Stimulated activated naive CD4-positive, alpha-beta T cell treated with Interleukin-2 at 50 U/mL for 16 hours (primary cell): ENCODE results near the gene LUM.
"Not testable (repeated sequence)": the region's sequence is repeated elsewhere in the genome, so short reads cannot be mapped to it uniquely, and the experiment has no call there.

ENCODE experiments used
- DNase-seq: peaks from one replicate; lab custom pipeline; 2025; lab: John Stamatoyannopoulos, UW

LUM gene

DNA sequence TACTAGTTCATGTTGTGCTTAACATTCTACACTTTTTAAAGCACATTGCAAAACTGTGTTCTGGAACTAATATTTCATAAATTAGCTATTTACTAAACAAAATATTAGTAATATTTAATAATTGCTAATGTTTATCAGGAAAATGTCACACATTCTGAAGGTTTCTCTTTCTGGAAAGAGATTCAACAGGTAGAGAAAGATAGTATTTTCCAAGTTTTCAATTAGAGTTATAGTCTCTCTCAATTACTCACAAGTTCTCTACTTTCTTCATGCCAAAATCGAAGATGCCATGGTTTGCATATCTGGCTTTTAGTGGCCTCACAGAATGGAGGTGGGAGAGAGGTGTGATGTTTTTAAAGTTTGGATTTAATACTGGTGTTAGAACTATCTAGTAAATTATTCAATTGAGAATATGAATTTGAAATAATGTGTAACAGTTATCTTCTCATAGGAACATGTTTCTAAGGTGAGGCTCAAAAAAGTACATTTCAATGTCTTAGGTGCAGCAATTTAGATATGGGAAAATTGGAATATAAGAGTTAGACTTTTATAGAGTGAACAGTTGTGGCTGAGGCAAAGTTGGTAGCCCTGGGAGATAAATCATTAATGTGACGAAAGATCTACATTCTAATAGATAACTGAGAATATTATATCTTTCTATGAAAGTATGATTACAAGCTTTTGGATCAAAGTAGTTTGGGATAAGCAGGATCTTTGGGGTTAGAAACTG lies 1.5 kb downstream of the LUM start:
- DNase-seq = no peak

DNA sequence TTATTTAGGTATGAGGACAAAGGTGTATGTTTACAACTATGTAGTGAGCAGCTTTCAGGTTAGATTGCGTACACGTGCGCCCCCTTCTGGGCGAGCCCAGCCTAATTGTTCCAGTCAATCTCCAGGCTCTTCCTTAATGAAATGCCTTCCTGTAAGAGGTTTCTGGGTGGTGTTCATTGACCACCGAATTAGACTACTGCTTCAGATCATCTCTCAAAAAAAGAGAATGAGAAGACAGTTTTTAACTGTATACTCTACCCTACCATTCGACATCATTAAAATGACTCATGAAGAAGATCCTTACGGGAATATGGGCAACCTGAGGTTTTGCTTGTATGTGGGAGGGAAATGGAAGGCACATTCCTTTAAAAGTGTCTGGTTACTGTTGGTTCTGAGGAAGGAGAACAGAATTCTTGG lies 2.1 kb downstream of the LUM start:
- DNase-seq = no peak

DNA sequence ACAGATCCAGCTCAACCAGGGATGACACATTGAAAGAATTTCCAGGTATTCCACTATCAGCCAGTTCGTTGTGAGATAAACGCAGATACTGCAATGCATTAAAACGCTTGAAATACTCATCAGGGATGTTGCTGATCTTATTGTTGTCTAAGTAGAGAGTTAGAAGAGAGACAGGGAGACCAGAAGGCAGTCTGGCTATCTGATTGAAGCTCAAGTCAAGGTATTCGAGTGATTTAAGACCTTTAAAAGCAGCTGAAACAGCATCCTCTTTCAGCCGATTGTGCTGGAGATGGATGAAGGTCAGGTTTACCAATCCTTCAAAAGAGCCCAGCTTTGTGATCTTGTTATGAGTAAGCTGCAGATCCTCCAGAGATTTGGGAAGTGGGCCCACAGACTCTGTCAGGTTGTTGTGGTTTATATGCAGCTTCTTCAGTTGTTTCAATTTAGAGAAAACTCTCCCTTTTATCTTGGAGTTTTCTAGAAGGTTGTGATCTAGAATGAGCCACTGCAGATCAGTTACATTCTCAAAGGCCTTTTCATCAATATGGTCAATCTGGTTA lies 3.0 kb downstream of the LUM start:
- no peak for DNase-seq

DNA sequence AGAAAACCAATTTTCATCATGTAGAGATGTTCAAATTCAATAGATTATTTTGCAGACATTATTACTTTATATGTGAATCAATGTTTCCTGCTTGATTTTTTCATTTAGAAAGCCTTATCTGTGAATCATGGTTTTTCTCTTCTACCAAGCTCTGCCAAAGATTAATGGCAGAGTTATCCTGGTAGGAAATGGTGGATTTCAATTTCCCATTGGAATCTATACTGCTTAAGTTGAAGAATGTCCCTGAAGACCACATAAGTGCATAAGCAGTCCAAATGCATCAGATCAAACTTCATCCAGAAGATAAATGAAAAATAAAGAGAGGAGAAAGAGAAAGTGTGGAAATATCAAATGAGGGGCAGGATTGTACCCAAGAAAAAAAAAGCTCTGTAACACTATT lies 5.0 kb downstream of the LUM start:
- no peak for DNase-seq

DNA sequence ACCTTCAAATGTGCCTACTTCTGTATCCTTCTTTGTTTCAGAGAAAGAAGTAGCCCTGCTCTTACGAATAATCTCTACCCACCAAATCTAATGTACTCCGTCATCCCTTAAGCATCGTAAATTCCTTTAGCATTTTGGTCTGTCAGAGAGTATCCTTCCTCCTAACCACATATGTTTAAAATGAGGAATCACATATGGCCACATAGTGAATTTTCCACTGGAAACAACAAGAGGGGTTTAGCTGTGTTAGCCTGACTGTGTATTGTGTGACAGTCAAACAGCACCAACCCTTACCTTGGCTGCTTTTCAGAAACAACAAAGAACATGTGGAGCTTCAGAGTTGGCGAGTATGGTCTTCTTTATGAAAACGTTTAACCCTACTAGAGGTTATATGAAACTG lies 5.5 kb downstream of the LUM start:
- DNase-seq = no peak

DNA sequence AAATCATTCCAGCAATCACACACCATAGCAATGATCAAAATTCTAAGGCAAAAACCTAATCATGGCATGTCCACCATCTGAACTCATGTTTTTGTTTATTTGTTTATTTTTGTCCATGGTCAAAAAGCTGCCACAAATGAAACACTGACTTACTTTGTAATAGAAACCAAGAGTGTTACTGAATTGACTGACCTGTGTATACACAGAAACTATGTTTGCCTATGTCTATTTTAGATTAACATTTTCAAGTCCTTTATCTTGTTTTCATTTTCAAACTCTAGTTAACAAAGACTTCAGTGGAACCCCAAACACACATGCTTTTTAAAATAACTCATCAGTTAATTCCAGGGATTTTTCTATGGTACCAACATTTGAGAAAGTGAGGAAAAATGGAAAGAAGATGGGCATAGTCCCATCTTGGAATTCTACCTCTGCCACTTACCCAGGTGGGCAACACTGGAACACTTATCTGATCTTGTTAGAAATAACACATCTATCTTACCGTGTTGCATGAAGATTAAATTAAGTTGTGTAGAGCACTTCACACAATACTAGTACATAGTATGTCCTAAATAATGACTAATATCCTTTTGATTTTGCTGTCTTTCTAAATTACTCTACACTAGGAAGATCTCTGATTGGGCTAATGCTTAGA lies 6.4 kb downstream of the LUM start:
- DNase-seq = no peak

DNA sequence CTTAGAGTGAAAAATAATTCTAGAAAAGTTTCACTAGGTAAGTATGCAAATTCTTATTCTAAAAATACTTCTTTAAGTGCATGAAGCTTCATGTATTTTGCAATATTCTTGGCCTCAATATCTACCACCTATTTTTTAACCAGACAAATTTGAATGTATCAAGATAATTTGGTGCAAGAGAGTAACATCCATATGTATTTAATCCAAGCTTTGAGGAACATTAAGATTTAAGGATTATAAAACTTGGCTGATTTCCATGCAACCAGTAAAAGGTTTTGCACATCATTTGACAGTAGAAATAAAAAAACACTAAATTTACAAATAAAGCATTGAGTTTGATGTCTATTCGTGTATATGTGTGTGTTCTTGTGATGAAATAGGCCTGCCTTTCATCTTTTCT lies 7.7 kb downstream of the LUM start:
- DNase-seq = no peak

DNA sequence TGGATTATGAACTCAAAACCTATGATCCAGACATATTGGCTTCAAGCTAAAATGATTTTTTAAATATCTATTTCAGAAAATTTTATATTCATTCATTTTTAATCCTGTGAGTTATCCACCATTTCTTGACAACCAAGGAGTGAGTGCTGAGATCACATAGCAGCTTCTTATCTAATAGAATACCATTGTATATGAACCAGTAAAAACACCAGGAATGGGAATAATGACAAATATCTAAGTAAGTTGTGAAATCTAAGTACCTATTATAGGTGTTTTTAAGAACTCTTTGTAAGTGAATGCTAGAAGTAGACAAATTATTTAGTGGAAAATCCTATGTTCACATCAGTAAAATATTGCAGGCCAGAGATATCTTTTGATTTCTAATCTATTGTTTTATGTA lies 8.2 kb downstream of the LUM start:
- no peak for DNase-seq

DNA sequence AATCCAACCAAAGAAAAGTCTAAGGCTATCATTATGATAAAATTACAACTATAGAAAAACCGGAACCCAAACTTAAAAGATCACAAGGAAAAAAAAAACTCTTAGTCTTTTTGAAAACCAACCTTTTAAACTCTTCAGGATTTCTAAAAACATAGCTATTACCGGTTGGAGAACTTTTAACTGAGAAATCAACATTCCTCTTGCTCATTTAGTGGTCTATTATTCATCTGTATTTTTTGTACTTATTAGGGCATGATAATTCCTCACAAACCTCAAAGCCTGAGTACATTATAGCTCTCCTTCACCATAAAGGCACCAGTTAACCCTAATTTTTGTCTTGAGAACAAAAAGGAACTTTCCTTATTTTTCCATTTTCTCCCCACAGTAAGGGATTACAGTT lies 10.4 kb downstream of the LUM start:
- DNase-seq = no peak

DNA sequence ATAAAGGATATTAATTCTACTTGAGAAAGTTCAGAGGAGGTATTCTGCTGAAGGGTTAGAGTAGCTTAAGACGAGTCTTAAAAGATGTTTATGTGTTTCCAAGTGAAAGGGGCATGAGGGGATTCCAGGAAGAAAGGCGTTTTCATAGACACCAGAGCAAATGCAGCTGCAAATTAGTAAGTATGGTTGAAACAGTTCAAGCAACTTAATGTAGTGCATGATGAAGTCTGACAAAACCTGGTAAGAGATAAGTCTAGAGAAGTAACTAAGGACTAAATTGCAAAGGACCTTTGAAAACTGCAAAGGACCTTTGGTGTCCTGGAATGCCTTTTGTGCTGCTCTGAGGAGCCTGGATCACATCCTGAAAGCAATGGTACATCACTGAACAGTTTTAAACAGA lies 11.5 kb downstream of the LUM start:
- DNase-seq = no peak

DNA sequence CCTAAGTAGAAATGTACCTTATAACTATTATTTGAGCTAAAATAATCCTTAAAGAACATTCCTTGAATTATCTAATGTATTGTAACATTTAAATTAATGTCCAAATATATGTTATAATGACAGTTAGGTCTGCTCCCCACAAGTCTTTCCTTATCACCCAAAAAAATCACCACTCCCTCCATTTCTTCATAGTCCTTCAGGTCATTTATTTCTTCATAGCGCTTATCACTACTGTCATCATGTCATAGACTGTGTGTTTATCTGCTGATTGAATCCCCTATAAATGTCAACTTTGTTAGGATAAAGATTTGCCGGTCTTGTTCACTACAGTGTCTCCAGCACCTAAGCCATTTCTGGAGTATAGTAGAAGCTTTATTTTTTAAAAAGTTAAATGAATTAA lies 12.0 kb downstream of the LUM start:
- DNase-seq = no peak

DNA sequence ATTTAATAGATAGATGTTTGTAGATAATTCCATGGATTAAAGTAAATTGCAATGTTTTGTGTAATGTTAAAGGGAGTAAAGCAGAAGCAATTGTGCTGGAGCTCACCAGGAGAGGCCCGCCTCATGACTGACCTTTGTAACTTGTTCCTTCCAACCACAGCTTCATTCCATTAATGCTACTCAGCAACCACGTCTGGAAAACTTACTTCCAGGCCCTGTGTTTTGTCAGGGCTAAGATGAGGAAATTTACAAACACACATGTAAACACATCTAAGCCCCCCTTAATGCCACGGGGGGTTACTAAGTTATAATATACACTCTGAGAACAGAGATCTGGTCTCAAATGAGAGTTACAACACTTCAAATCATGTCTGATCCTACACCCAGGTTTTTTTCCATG lies 12.4 kb downstream of the LUM start:
- DNase-seq = no peak

DNA sequence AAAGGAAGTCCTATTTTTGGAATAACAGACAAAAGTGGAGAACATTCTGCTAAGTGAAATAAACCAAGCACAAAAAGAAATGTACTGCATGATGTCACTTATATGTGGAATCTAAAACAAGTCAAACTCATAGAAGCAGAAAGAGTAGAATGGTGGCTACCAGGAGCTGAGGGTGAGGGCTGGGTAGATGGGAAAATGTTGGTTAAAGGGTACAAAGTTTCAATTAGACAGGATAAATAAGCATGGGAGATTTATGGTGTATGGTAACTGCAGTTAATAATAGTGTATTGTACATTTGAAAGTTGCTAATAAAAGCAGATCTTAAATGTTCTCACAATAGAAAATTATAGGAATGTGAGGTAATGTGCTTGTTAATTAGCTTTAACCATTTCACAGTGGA lies 12.8 kb downstream of the LUM start:
- no peak for DNase-seq

DNA sequence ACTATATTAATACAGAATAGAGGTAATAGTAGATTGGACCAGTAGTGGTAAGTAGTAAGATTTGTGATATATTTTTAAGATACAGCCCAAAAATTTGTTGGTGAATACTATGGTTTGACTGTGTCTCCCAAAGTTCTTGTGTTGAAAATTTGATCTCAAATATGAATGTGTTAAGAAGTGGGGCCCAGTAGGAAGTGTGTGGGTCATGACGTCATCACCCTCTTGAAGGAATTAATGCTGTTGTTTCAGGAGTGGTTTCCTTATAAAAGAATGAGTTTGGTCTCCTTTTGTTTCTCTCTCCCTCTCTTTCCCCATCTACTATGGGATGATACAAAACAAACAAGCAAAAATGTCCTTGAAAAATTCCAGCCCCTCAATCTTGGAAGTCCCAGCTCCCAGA lies 16.3 kb downstream of the LUM start:
- no peak for DNase-seq

DNA sequence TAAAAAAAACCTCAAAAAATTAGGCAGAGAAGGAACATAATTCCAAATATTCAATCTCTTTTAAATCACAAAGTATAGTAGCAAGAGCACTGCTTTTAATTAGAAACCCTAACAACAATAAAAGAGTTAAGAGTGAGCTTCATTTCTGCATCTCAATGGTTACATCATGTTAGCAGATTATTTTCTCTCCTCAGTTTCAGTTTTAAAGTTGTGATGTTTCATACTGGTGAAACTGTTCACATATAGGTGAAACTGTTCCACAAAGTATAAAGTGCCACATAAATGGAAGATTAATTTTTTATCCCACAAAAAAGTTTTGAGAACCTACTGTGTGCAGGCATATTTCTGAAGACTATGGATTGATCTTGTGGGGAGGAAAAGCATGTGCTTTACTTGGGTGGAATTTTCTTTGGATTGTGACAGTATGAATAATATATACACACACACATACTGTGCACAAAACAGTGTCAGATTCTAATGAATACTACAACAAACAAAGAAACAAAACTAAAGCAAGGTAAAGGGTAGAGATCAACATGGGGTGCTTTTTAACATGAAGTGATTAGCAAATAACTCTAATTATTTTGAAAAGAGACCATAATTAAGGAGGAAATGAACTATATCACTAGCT lies 17.1 kb downstream of the LUM start:
- DNase-seq = no peak

DNA sequence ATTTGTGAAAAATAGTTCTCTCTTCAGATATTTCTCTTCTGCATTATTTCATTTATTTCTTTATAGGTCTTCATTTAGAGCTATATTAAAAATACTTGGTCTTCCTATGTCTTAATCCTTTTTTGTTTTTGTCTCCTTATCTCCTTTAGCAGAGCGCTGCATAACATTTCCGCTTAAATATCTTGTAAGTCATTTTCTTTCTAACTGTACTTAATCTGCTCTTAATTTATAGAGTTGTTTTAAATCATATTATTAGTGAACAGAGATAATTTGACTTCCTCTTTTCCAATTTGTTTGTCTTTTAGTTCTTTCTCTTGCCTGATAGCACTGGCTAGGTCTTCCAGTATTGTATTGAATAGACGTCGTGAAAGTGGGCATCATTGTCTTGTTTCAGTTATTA lies 18.0 kb downstream of the LUM start:
- DNase-seq = no peak

DNA sequence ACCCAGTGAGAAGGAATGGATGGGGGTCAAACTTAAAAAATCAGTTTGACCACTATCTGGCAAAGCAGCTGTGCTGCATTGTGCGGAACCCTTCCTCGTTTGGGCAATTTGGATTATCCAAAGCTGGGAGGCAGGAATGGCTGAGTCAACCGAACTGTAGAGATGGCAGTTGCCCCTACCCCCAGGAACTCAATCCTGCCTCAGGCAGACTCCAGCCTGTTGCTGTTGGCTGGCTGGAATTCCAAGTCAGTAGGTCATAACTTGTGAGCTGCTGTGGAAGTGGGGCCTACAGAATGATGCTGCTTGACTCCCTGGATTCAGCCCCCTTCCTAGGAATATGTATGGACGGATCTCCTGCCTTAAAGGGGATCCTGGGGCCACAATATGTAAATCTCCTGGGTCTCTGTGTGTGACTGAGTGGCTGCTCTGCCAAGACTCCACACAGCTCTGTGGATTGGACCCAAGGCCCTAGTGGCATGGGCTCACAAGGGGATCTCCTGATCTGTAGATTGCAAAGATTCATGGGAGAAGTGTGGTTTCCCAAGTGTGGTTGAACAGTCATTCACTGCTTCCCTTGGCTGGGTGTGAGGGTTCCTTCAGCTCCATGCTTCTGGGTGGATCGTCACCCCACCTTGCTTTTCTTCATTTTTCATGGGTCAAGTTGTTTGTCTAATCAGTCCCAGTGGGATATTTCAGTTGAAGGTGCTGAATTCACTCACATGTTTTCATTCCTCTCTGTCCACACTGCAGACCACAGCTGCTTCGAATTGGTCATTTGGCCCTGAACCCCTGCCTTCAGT lies 19.2 kb downstream of the LUM start:
- no peak for DNase-seq

DNA sequence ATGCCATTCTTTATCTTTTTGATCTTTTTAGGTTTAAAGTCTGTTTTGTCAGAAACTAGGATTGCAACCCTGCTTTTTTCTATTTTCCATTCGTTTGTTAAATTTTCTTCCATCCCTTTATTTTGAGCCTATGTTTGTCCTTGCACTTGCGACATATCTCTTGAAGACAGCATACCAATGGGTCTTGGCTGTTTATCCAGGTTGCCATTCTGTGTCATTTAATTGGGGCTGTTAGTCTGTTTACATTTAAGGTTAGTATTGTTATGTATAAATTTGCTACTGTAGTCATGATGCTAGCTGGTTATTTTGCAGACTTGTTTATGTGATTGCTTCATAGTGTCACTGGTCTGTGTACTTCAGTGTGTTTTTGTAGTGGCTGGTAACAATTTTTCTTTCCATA lies 21.3 kb downstream of the LUM start:
- not testable (repeated sequence) for DNase-seq

DNA sequence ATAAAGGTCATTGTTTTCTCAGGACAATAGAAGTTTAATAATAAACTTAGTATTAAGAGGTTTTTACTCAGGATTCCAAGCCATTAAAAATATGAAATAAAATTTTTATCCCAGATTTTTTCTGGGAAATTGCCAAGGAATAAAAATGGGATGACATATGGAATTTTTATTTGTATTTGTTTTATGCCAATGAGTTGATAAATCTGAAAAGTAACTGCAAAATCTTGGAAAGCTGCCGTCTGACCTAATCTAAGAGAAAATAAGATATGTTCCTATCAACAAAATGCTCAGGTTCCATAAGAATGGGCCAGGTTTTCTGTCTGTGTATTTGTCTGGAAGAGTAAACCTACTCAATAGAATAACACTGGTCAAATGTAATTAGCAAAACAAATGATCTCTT lies 31.3 kb downstream of the LUM start:
- DNase-seq = no peak

DNA sequence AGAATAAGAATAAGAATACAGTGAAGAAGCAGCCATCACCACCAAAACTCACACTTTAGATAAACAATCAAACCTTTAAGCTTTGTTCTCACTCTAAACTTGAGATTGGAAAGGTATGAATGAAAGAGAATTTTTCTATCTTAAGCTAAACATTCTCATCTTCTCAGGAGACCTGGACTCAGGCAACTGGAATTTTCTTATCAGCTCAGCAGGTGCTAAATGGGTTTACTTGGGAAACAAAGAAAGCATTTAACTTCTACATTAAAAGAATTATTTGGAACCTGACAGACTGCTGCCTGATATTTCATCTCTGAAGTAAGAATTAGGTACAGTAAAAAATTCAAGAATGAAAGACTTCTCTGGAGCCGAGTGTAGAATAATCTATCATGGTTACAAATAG lies 32.8 kb downstream of the LUM start:
- no peak for DNase-seq

DNA sequence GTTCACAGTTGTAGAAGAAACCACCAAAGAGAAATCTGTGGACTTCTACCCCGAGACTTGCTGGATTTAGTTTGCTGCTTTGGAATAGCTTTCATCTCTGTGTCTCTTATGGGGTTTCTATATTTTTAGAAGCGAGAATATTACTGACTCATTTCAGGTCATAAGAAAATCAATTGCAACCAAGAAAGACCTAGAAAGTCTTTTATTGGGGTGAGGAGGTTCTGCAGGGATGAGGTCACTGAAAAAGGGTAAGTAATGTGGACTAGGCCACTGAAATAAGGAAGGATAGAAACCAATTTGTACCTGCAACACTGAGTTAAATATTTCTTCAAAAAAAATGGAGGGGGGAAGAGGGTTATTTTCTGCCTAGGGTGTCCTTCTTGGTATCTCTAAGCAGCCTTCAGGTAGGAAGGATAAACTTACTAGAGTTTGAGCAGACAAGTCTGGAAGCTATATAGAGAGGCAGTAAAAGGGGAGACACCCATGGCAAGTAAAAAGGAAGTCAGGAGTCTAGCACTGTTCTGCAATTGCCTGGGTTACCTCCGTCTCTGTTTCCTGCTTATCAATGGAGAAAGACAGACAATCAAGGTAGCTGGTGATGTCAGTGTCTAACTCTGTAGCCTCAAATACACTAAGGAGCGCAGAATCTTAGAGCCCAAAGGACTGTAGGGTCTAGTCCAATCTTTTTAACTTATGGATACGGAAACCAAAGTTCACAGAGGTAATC lies 33.9 kb downstream of the LUM start:
- DNase-seq = no peak

DNA sequence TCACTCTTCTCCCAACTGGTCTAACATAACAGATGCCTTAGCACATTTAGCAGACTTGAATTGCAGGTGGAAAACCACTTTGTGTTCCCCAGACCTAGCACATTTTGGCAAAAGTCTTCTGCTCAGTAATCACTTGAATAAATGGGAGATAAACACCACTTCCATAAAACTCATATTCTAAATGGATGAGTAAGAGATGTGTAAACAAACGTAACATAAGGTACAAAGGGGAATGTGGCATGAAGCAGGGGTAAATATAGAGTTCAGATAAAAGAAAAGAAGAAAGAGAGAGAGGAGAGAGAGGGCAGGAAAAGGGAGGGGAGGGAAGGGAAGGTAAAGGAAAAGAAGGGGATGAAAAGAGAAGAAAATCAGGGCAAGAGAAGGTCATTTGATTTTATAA lies 36.4 kb downstream of the LUM start:
- no peak for DNase-seq
